ENCODE results near the gene WNT9B.

Gene WNT9B

GRCh38 chr17:46857600-46857999 is 6.2 kb downstream of the WNT9B start:
- no peak for DNase-seq (ENCODE audit: low spot score)

- no peak for DNase-seq (ENCODE audit: low spot score)
These were observed 8.6 kb downstream of the WNT9B start for GRCh38 chr17:46859996-46860395.

- no peak for DNase-seq (ENCODE audit: low spot score)
These were observed 11.6 kb downstream of the WNT9B start for GRCh38 chr17:46862949-46863348.

GRCh38 chr17:46863383-46864121 is 12.2 kb downstream of the WNT9B start:
- DNase-seq (ENCODE audit: low spot score): no peak

GRCh38 chr17:46865100-46865499 is 13.7 kb downstream of the WNT9B start:
- peak; percentile 34 for DNase-seq (ENCODE audit: low spot score)

- no peak for DNase-seq (ENCODE audit: low spot score)
These were observed 14.9 kb downstream of the WNT9B start for GRCh38 chr17:46866325-46866724.

GRCh38 chr17:46866747-46867146 is 15.4 kb downstream of the WNT9B start:
- DNase-seq (ENCODE audit: low spot score): no peak

- no peak for DNase-seq (ENCODE audit: low spot score)
These were observed 17.4 kb downstream of the WNT9B start for GRCh38 chr17:46868689-46869187.

GRCh38 chr17:46869296-46869695 is 17.9 kb downstream of the WNT9B start:
- DNase-seq (ENCODE audit: low spot score): no peak

- DNase-seq (ENCODE audit: low spot score): no peak
These were observed 18.8 kb downstream of the WNT9B start for GRCh38 chr17:46869975-46870803.

GRCh38 chr17:46872421-46872820 is 21.0 kb downstream of the WNT9B start:
- no peak for DNase-seq (ENCODE audit: low spot score)

- DNase-seq (ENCODE audit: low spot score): no peak
These were observed 22.7 kb downstream of the WNT9B start for GRCh38 chr17:46873941-46874645.

GRCh38 chr17:46874906-46875305 is 23.5 kb downstream of the WNT9B start:
- DNase-seq (ENCODE audit: low spot score): no peak

- no peak for DNase-seq (ENCODE audit: low spot score)
These were observed 24.5 kb downstream of the WNT9B start for GRCh38 chr17:46875849-46876352.

- DNase-seq (ENCODE audit: low spot score): no peak
These were observed 25.0 kb downstream of the WNT9B start for GRCh38 chr17:46876353-46876887.

GRCh38 chr17:46876926-46877325 is 25.5 kb downstream of the WNT9B start:
- DNase-seq (ENCODE audit: low spot score): no peak

- no peak for DNase-seq (ENCODE audit: low spot score)
These were observed 26.1 kb downstream of the WNT9B start for GRCh38 chr17:46877466-46877865.

- DNase-seq (ENCODE audit: low spot score): no peak
These were observed 26.7 kb downstream of the WNT9B start for GRCh38 chr17:46878055-46878454.

- DNase-seq (ENCODE audit: low spot score): no peak
These were observed 27.7 kb downstream of the WNT9B start for GRCh38 chr17:46879101-46879500.

- DNase-seq (ENCODE audit: low spot score): no peak
These were observed 29.6 kb downstream of the WNT9B start for GRCh38 chr17:46881015-46881414.

GRCh38 chr17:46882666-46883065 is 31.3 kb downstream of the WNT9B start:
- DNase-seq (ENCODE audit: low spot score): no peak

- DNase-seq (ENCODE audit: low spot score): no peak
These were observed 32.6 kb downstream of the WNT9B start for GRCh38 chr17:46883871-46884520.
